HCT116 (cell line): ENCODE measurements around the gene HK1.

ENCODE experiments used
- MAX ChIP-seq: IDR thresholded peaks from 2 replicates; pipeline ENCODE4 v1.6.1; 2012
- POLR2A ChIP-seq: IDR thresholded peaks from 2 replicates; pipeline ENCODE4 v1.7.0; 2011; ENCODE audit warnings: borderline replicate concordance; ENCODE audit not compliant: insufficient read depth, insufficient read length; ENCODE audit errors: extremely low read depth
- TF ChIP-seq, protein P1 (sequence below), 3 experiments: fragments of 200-600 bp in 1 of 3; sonication (generic) in 1 of 3; IDR thresholded peaks in 2 of 3; conservative IDR thresholded peaks in 1 of 3; 2 replicates each; pipeline ENCODE4 v1.5.1; 2012 to 2017; ENCODE audit warnings: low read depth in 2 of 3, low read length in 2 of 3, antibody characterized with exemption in 1 of 3, borderline replicate concordance in 1 of 3, control low read depth in 1 of 3, mild to moderate bottlenecking in 1 of 3, mixed read lengths in 1 of 3, mixed run types in 1 of 3, moderate library complexity in 1 of 3; ENCODE audit not compliant: insufficient read depth in 1 of 3

DNA sequence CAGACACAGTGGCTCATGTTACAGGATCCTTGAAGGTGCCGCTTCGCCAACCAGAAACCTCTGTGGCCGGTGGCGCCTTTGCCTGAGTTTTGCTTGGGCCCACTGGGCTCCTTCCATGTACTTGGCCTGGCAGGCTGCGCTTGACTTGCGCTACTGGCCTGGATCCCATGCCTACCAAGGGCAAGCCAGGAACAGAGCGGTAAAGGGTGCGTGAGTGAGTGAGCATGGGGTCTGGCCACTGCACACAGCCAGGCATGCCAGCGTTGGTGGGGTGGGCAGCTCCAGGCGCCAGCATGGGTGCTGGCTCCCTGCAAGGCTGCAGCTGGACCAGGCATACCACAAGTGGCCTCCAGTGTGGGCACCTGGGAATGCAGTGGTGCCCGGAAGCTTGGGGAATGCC is 156.6 kb downstream of the HK1 start:
- TF ChIP-seq, protein P1, sequence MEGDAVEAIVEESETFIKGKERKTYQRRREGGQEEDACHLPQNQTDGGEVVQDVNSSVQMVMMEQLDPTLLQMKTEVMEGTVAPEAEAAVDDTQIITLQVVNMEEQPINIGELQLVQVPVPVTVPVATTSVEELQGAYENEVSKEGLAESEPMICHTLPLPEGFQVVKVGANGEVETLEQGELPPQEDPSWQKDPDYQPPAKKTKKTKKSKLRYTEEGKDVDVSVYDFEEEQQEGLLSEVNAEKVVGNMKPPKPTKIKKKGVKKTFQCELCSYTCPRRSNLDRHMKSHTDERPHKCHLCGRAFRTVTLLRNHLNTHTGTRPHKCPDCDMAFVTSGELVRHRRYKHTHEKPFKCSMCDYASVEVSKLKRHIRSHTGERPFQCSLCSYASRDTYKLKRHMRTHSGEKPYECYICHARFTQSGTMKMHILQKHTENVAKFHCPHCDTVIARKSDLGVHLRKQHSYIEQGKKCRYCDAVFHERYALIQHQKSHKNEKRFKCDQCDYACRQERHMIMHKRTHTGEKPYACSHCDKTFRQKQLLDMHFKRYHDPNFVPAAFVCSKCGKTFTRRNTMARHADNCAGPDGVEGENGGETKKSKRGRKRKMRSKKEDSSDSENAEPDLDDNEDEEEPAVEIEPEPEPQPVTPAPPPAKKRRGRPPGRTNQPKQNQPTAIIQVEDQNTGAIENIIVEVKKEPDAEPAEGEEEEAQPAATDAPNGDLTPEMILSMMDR (IDR thresholded peaks at IDR 0.05 in 2 of 3, conservative IDR thresholded peaks at IDR 0.05 in 1 of 3; ENCODE audit: borderline replicate concordance in 1 of 3, insufficient read depth in 1 of 3, low read depth in 2 of 3, low read length in 2 of 3) = no peak
- TF ChIP-seq POLR2A (no peak), MAX (no peak)
